CD4-positive, alpha-beta T cell (primary cell): ENCODE data around the gene SAC3D1. TPM values are rescaled to one million over a fixed set of nuclear protein-coding genes. Genes with fewer than 3 reads are reported as not detected.

Source experiments
- ATAC-seq: fragments of 200-7000 bp; cut with Tn5 transposase; one replicate; pipeline ENCODE4 v1.10.0; 2022; ENCODE audit warnings: mild to moderate bottlenecking; ENCODE audit not compliant: poor library complexity
- CTCF ChIA-PET: fragments of 350-600 bp; sonication (Branson Sonifier 250); formaldehyde crosslinking; loops from one replicate; lab custom pipeline; 2021; ENCODE audit warnings: antibody characterized with exemption, inconsistent platforms; lab: Charles Lee
- POLR2A ChIA-PET: fragments of 350-600 bp; sonication (Branson Sonifier 250); formaldehyde crosslinking; loops from one replicate; lab custom pipeline; 2021; ENCODE audit warnings: antibody characterized with exemption, inconsistent platforms; lab: Charles Lee
- DNase-seq, 14 experiments: peaks; one replicate each; pipeline ENCODE4 v3.0.0-alpha.2; 2013 to 2020; ENCODE audit warnings: mixed read lengths in 2 of 14
- H3K27ac ChIP-seq, 2 donors: one replicate each; pipeline versions ENCODE4 v1.5.1 to v1.7.0; 2013; ENCODE audit warnings: low read length in 2 of 2, low read depth in 1 of 2, mild to moderate bottlenecking in 1 of 2
- H3K27me3 ChIP-seq, 2 experiments: 1 replicate in 1 of 2; 2 replicates in 1 of 2; pipeline versions ENCODE4 v1.6.1 to v1.7.0; 2013; ENCODE audit warnings: low read length in 2 of 2, control low read depth in 1 of 2, mild to moderate bottlenecking in 1 of 2, moderate library complexity in 1 of 2; ENCODE audit not compliant: insufficient read depth in 2 of 2, control insufficient read depth in 1 of 2
- H3K36me3 ChIP-seq: one replicate; pipeline ENCODE4 v1.6.1; 2013; ENCODE audit warnings: low read length, control low read depth; ENCODE audit not compliant: insufficient read depth
- H3K4me1 ChIP-seq: one replicate; pipeline ENCODE4 v1.6.1; 2013; ENCODE audit warnings: low read length, control low read depth; ENCODE audit not compliant: insufficient read depth
- H3K4me3 ChIP-seq: one replicate; pipeline ENCODE4 v1.5.1; 2013; ENCODE audit warnings: mild to moderate bottlenecking, low read length, moderate library complexity
- H3K9me3 ChIP-seq, 2 experiments: 1 replicate in 1 of 2; 2 replicates in 1 of 2; pipeline versions ENCODE4 v1.6.1 to v1.7.0; 2013; ENCODE audit warnings: low read length in 2 of 2, mild to moderate bottlenecking in 2 of 2, control low read depth in 1 of 2, moderate library complexity in 1 of 2; ENCODE audit not compliant: control insufficient read depth in 1 of 2, insufficient read depth in 1 of 2
- H3K27ac Mint-ChIP-seq: one replicate; pipeline ENCODE4 v1.8.0; 2020; ENCODE audit warnings: mixed read lengths
- H3K27me3 Mint-ChIP-seq: one replicate; pipeline ENCODE4 v1.8.0; 2021; ENCODE audit warnings: mixed read lengths
- H3K36me3 Mint-ChIP-seq: one replicate; pipeline ENCODE4 v1.8.0; 2021; ENCODE audit warnings: low read depth, mixed read lengths
- H3K4me1 Mint-ChIP-seq: one replicate; pipeline ENCODE4 v1.8.0; 2021; ENCODE audit warnings: low read depth, mixed read lengths
- H3K4me3 Mint-ChIP-seq: one replicate; pipeline ENCODE4 v1.8.0; 2020; ENCODE audit warnings: mild to moderate bottlenecking, mixed read lengths
- H3K9me3 Mint-ChIP-seq: one replicate; pipeline ENCODE4 v1.8.0; 2020; ENCODE audit warnings: mixed read lengths
- CTCF ChIP-seq: fragments of 200-600 bp; IDR thresholded peaks from one replicate; pipeline ENCODE4 v1.8.0; 2022; ENCODE audit warnings: antibody characterized with exemption, mild to moderate bottlenecking
- intact Hi-C, 2 experiments: fragments of 100-400 bp; cut with DNase I in 1 of 2; cut with micrococcal nuclease in 1 of 2; formaldehyde crosslinking; loops; one replicate each; pipeline versions ENCODE4 v1.15.1 to v1.9.0; 2023 to 2025; cut with DNase I, micrococcal nuclease
- total RNA-seq, 174 experiments: library from RNA in 2 of 174; stranded (reverse) in 2 of 174; gene quantifications; one replicate each; pipeline ENCODE4 v1.2.3 and lab custom pipeline; 2021 to 2026

The SAC3D1 gene
- total RNA-seq, 2 experiments from 2014 or later: 0.49 to 0.78 TPM

- peaks cover 38% of the 10 kb centered on the region for H3K4me1 Mint-ChIP-seq
- H3K4me3 Mint-ChIP-seq: peak overlapping the region; percentile 98
- Histone ChIP-seq H3K4me3 (peak overlapping the region; percentile 80), H3K27ac (peak overlapping the region; percentile 86 to 97), H3K36me3 (peaks cover 37% of the 10 kb centered on the region), H3K9me3 (no peaks in the 10 kb centered on the region), H3K27me3 (no peaks in the 10 kb centered on the region), H3K4me1 (peaks cover 28% of the 10 kb centered on the region)
- ChIA-PET POLR2A (interaction anchor here (0.9 to 2.2 kb wide), 6 partner anchors 13 to 52 kb away, joined by 3 to 9 read pairs (median 6); partner anchors contain the start of genes FAU, MRPL49, SAC3D1 and TM7SF2), CTCF (interaction anchor here (0.9 to 1.7 kb wide), 2 partner anchors 11 to 69 kb away, joined by 4 to 5 read pairs; partner anchors contain the start of gene ARL2)
- peak overlapping the region; percentile 97 for H3K27ac Mint-ChIP-seq
- no peaks in the 10 kb centered on the region for H3K27me3 Mint-ChIP-seq
- ATAC-seq: no peak
- TF ChIP-seq CTCF: no peak
- intact Hi-C loops: loop anchor here in 1 of 2 experiments (5.0 to 10.0 kb wide), 3 partner anchors 161 to 1262 kb away; partner anchors contain the start of genes B4GAT1, BRMS1, CDC42BPG and PPP2R5B
- no peaks in the 10 kb centered on the region for H3K9me3 Mint-ChIP-seq
- no peak for DNase-seq
- peaks cover 41% of the 10 kb centered on the region for H3K36me3 Mint-ChIP-seq
These were observed 42.3 kb downstream of the SAC3D1 start for GRCh38 chr11:65083134-65083833.

- Mint-ChIP-seq H3K4me3 (peak within 1 kb of the TSS; percentile 98), H3K9me3 (no peaks in the 10 kb centered on the region), H3K27me3 (no peaks in the 10 kb centered on the region), H3K4me1 (peaks cover 33% of the 10 kb centered on the region), H3K36me3 (peaks cover 48% of the 10 kb centered on the region), H3K27ac (peak within 1 kb of the TSS; percentile 97)
- intact Hi-C loops: loop anchor here (1.0 to 10.0 kb wide), 9 partner anchors 12 to 1261 kb away; partner anchors contain the start of genes FAU (in 2 of the 2), MRPL49 (in 2 of the 2), VPS51 (in 2 of the 2) and ZNHIT2 (in 2 of the 2)
- H3K4me3 ChIP-seq: peak within 1 kb of the TSS; percentile 80
- ATAC-seq (peak; percentile 87), DNase-seq (peak; percentile 92 to 98 (median 95))
- POLR2A ChIA-PET: interaction anchor here (1.0 to 2.2 kb wide), 5 partner anchors 12 to 51 kb away, joined by 3 to 9 read pairs (median 7); partner anchors contain the start of genes FAU, MRPL49, SAC3D1 and TM7SF2
- no peaks in the 10 kb centered on the region for H3K9me3 ChIP-seq
- no peak for TF ChIP-seq CTCF
- peaks cover 44% of the 10 kb centered on the region for H3K36me3 ChIP-seq
- peak within 1 kb of the TSS; percentile 86 to 97 for H3K27ac ChIP-seq
- CTCF ChIA-PET: interaction anchor here (1.7 kb wide), 1 partner anchor 70 kb away, joined by 5 read pairs; the partner anchor contains the start of gene ARL2
- H3K4me1 ChIP-seq: peaks cover 21% of the 10 kb centered on the region
- no peaks in the 10 kb centered on the region for H3K27me3 ChIP-seq
These were observed 43.0 kb downstream of the SAC3D1 start, which contains the start of the genes CDCA5 and ZFPL1 for GRCh38 chr11:65083834-65084597. CDCA5 (minus strand) TSS chr11:65084040; CDS start chr11:65083978, 62 bp downstream. ZFPL1 (plus strand) TSS chr11:65084222; CDS start chr11:65084699, 477 bp downstream.
